ENCODE measurements around the gene MAGED4.

- no peak for TF ChIP-seq POLR2A (IDR thresholded peaks at IDR 0.05; ENCODE audit: extremely low read depth, insufficient read length)
- no peak for TF ChIP-seq CTCF (IDR thresholded peaks at IDR 0.05; ENCODE audit: low read depth, low read length)
- TF ChIP-seq MAX (IDR thresholded peaks at IDR 0.05; ENCODE audit: low read depth, low read length), result no peak
- TF ChIP-seq MYC (IDR thresholded peaks at IDR 0.05; ENCODE audit: low read depth, low read length), result no peak
Observed at GRCh38 chrX:52213276-52213675, 28.6 kb downstream of the MAGED4 start.

Data from NB4 (cell line).